ENCODE results near the gene ZP3. TPM values are rescaled to one million over a fixed set of nuclear protein-coding genes. Genes with fewer than 3 reads are reported as not detected.
A peak's percentile ranks its signal among the peaks of the same experiment; 100 is the strongest.

Gene ZP3
- total and polyA plus RNA-seq, 12 donors = 0.77 to 5.7 (median 1.4) TPM; not detected in 6

GRCh38 chr7:76428149-76428823, 3.5 kb downstream of the ZP3 start:
- WGBS, 2 donors = 88 to 92% methylated on average over 13 of the region's 13 CpGs
- H3K4me1 ChIP-seq = peaks cover 0 to 10% (median 0%) of the 10 kb centered on the region in 9 donors
- no peak overlapping the region for H3K27ac ChIP-seq
- DNase-seq (no peak), ATAC-seq (no peak)
- intact Hi-C loops (cut with DNase I) = no loop called here
- no peak overlapping the region for H3K4me3 ChIP-seq
- H3K27me3 ChIP-seq = peaks cover 0 to under 1% (median 0%) of the 10 kb centered on the region in 7 donors
- H3K36me3 ChIP-seq = no peaks in the 10 kb centered on the region
- H3K9me3 ChIP-seq = no peaks in the 10 kb centered on the region
- TF ChIP-seq, protein P1, sequence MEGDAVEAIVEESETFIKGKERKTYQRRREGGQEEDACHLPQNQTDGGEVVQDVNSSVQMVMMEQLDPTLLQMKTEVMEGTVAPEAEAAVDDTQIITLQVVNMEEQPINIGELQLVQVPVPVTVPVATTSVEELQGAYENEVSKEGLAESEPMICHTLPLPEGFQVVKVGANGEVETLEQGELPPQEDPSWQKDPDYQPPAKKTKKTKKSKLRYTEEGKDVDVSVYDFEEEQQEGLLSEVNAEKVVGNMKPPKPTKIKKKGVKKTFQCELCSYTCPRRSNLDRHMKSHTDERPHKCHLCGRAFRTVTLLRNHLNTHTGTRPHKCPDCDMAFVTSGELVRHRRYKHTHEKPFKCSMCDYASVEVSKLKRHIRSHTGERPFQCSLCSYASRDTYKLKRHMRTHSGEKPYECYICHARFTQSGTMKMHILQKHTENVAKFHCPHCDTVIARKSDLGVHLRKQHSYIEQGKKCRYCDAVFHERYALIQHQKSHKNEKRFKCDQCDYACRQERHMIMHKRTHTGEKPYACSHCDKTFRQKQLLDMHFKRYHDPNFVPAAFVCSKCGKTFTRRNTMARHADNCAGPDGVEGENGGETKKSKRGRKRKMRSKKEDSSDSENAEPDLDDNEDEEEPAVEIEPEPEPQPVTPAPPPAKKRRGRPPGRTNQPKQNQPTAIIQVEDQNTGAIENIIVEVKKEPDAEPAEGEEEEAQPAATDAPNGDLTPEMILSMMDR (IDR thresholded peaks at IDR 0.05) = no peak

- TF ChIP-seq, protein P1 (IDR thresholded peaks at IDR 0.05) = no peak
- Histone ChIP-seq H3K36me3 (no peaks in the 10 kb centered on the region), H3K4me3 (no peak overlapping the region), H3K27me3 (no peaks in the 10 kb centered on the region), H3K4me1 (peaks cover 0 to 10% (median 0%) of the 10 kb centered on the region in 9 donors), H3K9me3 (no peaks in the 10 kb centered on the region), H3K27ac (no peak overlapping the region)
- intact Hi-C loops (cut with DNase I) = no loop called here
- WGBS, 2 donors = 81 to 82% methylated on average over 18 of the region's 18 CpGs
- DNase-seq (no peak), ATAC-seq (peak in 4 of 8 donors; percentile 27 to 68 (median 35))
Observed at GRCh38 chr7:76428868-76429805, 4.4 kb downstream of the ZP3 start.

- 94% methylated on average over 9 of the region's 9 CpGs for WGBS, 2 donors
- ATAC-seq = no peak
- H3K9me3 ChIP-seq = no peaks in the 10 kb centered on the region
- no peak overlapping the region for H3K27ac ChIP-seq
- no peak for DNase-seq
- H3K36me3 ChIP-seq = peaks cover 0 to 5% (median 0%) of the 10 kb centered on the region in 9 donors
- no peak overlapping the region for H3K4me3 ChIP-seq
- TF ChIP-seq, protein P1 (IDR thresholded peaks at IDR 0.05) = no peak
- intact Hi-C loops (cut with DNase I) = no loop called here
- H3K27me3 ChIP-seq = no peaks in the 10 kb centered on the region
- H3K4me1 ChIP-seq = peaks cover 0 to 10% (median 0%) of the 10 kb centered on the region in 9 donors
Observed at GRCh38 chr7:76430211-76430610, 5.5 kb downstream of the ZP3 start.

DNA sequence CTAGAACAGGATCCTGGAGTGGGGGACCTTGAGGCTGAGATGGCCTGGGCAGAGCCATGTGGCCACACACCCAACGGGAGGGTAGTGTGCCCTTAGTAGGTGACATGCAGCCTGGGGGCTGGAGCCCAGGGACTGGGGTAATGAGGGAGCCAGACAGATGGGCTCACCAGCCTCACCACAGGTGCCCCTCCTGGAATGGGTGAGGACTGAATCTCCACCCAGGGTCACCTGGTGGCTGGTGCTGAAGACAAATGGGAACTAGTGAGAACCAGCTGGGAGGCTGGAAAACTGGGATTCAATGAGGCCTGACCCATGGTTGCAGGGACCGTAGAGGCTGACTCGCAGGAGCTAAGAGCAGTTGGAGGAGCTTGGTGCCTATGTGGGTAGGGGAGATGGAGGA, 6.1 kb downstream of the ZP3 start:
- Histone ChIP-seq H3K36me3 (peaks cover 0 to 8% (median 0%) of the 10 kb centered on the region in 9 donors), H3K27ac (no peak overlapping the region), H3K9me3 (no peaks in the 10 kb centered on the region), H3K4me3 (no peak overlapping the region), H3K27me3 (no peaks in the 10 kb centered on the region), H3K4me1 (peaks cover 0 to 10% (median 0%) of the 10 kb centered on the region in 9 donors)
- intact Hi-C loops (cut with DNase I) = no loop called here
- DNase-seq = no peak
- TF ChIP-seq, protein P1 (IDR thresholded peaks at IDR 0.05) = no peak
- WGBS, 2 donors = 95% methylated on average over 3 of the region's 3 CpGs
- ATAC-seq = no peak
